MM.1S (cell line): ENCODE measurements around the gene FBXO24.

ENCODE experiments used
- EZH2 ChIP-seq: fragments of 300-600 bp; sonication (generic); optimal IDR thresholded peaks from 2 replicates; pipeline ENCODE3; 2017; ENCODE audit warnings: low read depth, mild to moderate bottlenecking, antibody characterized with exemption, low read length, mixed read lengths
- TF ChIP-seq, protein P1 (sequence below): fragments of 300-600 bp; sonication (generic); IDR thresholded peaks from 2 replicates; pipeline ENCODE4 v1.5.1; 2016; ENCODE audit warnings: antibody characterized with exemption, low read length, mixed read lengths

DNA sequence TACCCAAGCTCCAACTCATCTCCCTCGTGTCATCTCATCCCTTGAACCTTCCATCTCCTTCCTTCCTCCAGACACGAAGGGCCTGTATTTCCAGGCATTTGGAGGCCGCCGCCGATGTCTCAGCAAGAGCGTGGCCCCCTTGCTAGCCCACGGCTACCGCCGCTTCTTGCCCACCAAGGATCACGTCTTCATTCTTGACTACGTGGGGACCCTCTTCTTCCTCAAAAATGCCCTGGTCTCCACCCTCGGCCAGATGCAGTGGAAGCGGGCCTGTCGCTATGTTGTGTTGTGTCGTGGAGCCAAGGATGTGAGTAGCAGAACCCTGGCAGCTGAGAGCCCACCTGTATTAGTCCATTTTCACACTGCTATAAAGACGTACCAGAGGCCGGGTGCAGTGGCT is 5.5 kb downstream of the FBXO24 start:
- TF ChIP-seq, protein P1, sequence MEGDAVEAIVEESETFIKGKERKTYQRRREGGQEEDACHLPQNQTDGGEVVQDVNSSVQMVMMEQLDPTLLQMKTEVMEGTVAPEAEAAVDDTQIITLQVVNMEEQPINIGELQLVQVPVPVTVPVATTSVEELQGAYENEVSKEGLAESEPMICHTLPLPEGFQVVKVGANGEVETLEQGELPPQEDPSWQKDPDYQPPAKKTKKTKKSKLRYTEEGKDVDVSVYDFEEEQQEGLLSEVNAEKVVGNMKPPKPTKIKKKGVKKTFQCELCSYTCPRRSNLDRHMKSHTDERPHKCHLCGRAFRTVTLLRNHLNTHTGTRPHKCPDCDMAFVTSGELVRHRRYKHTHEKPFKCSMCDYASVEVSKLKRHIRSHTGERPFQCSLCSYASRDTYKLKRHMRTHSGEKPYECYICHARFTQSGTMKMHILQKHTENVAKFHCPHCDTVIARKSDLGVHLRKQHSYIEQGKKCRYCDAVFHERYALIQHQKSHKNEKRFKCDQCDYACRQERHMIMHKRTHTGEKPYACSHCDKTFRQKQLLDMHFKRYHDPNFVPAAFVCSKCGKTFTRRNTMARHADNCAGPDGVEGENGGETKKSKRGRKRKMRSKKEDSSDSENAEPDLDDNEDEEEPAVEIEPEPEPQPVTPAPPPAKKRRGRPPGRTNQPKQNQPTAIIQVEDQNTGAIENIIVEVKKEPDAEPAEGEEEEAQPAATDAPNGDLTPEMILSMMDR, result no peak
- TF ChIP-seq EZH2, result no peak
